Ishikawa (cell line): ENCODE data around the gene TMIGD1.

ENCODE experiments used
- CREB1 ChIP-seq: IDR thresholded peaks from 2 replicates; pipeline ENCODE4 v1.6.1; 2012; ENCODE audit warnings: low read depth
- EGR1 ChIP-seq: IDR thresholded peaks from 2 replicates; pipeline ENCODE4 v1.6.1; 2012
- EP300 ChIP-seq: IDR thresholded peaks from 2 replicates; pipeline ENCODE4 v1.6.1; 2012; ENCODE audit warnings: borderline replicate concordance
- MAX ChIP-seq: IDR thresholded peaks from 2 replicates; pipeline ENCODE4 v1.6.1; 2012
- REST ChIP-seq: IDR thresholded peaks from 2 replicates; pipeline ENCODE4 v1.6.1; 2012; ENCODE audit warnings: low read depth, mild to moderate bottlenecking
- TAF1 ChIP-seq: IDR thresholded peaks from 2 replicates; pipeline ENCODE4 v1.6.1; 2012; ENCODE audit warnings: low read depth, mild to moderate bottlenecking
- YY1 ChIP-seq: IDR thresholded peaks from 2 replicates; pipeline ENCODE4 v1.6.1; 2012; ENCODE audit warnings: low read depth

GRCh38 chr17:30340801-30341356 lies 7.0 kb upstream of the TMIGD1 start:
- TF ChIP-seq TAF1 (no peak), MAX (no peak), CREB1 (no peak), YY1 (no peak), REST (no peak), EGR1 (no peak), EP300 (no peak)
